GM18907 (cell line): Measurements from ENCODE around the gene PLAC8.
A peak's percentile ranks its signal among the peaks of the same experiment; 100 is the strongest.
"Not testable (repeated sequence)": the region's sequence is repeated elsewhere in the genome, so short reads cannot be mapped to it uniquely, and the experiment has no call there.

ENCODE experiments used
- ATAC-seq: cut with Tn5 transposase; IDR thresholded peaks from one replicate; pipeline ENCODE4 v1.9.1; 2021; ENCODE audit warnings: mild to moderate bottlenecking, moderate library complexity; ENCODE audit not compliant: unreplicated experiment

Gene PLAC8

DNA sequence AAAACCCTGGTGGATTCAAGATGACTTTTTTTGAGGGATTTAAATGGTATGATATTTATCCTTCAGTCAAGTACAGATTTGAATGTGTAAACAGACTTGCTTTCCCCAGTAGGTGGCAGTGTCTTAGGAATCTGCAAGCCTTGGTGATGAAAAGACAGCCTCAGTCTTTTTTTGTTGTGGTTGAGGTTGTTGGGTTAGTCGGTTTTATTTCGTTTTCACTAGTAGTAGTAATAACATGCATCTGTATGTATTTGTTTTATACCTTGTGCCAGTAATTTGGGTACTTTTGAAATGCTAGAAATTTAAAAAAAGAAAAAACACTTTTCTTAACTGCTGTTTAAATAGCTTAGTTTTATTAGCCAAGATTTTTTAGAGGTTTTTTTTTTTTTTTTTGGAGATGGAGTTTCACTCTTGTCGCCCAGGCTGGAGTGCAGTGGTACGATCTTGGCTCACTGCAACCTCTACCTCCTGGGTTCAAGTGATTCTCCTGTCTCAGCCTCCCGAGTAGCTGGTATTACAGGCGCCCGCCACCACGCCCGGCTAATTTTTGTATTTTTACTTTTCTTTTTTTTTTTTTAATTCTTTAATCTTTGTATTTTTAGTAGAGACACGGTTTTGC, 40.3 kb downstream of the PLAC8 start:
- peak; percentile 90 for ATAC-seq

DNA sequence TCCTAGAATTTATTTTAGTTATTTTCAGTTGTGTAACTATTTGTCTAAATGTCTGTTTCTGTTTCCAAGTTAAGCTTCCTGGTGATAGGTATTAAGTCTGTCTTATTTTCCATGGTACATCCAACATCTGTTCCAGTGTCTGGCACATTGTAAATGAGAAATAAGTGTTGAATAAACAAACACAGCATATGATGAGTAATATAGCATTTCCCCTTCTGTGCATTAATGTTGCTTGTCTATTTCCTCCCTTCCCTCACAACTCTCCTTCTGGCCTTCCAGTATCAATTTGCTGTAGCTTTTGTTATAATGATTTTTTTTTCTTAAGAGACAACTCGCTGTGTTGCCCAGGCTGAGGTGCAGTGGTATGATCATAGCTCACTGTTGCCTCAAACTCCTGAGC, 43.4 kb downstream of the PLAC8 start:
- ATAC-seq = no peak

DNA sequence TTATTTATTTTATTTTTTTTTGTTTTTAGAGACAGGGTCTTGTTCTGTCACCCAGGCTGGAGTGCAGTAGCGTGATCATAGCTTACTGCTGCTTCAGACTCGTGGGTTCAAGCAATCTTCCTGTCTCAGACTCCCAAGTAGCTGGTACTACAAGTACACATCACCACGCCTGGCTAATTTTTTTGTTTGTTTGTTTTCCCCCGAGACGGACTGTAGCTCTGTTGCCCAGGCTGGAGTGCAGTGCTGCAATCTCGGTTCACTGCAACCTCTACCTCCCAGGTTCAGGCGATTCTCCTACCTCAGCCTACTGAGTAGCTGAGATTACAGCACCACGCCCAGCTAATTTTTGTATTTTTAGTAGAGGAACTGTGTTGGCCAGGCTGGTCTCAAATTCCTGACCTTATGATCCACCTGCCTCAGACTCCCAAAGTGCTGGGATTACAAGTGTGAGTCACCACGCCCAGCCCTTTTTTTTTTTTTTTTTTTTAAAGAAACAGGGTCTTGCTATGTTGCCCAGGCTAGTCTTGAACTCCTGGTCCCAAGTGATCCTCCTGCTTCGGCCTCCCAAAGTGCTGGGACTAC, 47.4 kb downstream of the PLAC8 start:
- ATAC-seq = no peak

DNA sequence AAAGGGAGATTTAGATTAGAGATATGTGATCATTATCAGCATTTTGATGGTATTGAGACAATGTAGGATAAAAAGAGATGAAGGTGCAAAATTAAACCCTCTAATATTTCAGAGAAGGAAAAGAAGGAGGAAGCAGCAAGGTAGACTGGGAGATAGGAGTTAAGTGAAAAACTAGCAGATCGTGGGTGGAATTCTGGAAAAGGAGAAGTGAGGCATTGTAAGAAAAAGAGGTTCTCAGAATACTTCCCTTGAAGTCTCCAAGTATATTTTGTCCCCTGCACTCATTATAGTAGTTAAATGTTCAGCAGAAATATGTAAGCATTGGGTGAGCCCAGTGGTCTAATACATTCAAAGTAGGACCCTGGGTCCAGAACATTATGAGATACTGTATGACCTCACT, 49.3 kb downstream of the PLAC8 start:
- ATAC-seq = no peak

DNA sequence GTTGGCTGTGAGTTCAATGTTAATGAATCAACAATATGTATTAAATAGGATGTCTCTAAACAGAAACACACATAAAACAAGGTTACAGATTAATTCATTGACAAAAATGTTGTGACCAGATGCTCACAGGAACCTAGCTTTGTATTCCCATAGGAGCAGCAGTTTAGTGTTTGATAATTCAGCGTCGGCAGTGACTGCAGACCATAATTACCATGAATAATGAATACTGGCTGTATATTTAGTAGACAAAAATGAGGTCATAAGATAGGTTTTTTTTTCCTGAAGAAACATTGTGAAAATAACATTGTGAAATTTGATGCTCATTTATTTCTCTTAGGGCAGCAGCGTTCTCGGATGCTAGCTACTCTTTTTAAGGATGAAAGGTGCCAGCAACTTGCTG, 51.8 kb downstream of the PLAC8 start:
- ATAC-seq = no peak

DNA sequence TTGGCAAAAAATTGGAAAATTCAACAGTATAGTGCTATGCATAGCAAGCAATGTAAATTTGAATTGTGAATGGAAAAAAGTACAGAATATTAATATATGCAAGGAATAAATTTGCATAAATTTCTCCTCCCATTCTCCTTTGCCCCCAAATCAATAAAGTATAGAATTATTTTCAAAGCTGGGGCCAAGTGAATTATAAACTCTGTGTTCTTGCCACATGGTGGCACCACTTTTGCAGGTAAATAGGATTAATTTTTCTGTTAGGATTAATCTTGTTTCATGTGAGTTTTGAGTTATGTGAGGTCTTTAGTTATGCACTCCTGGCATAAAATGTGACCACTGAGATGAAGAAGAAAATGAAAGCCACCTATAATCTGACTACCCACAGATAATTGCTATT, 59.6 kb downstream of the PLAC8 start:
- no peak for ATAC-seq

DNA sequence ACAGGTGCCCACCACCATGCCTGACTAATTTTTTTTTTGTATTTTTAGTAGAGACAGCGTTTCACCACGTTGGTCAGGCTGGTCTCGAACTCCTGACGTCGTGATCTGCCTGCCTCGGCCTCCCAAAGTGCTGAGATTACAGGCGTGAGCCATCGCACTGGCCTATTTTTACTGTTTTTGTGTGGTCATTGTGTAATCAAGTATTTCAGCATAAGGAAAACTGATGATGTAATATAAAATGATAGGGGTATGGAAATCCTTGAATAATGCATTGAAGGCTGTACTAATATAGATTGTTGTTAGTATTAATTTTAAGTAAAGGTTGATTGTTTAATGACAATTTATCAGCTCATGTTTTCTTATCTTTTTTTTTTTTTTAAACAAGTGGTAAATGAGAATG, 65.7 kb downstream of the PLAC8 start:
- ATAC-seq = not testable (repeated sequence)

DNA sequence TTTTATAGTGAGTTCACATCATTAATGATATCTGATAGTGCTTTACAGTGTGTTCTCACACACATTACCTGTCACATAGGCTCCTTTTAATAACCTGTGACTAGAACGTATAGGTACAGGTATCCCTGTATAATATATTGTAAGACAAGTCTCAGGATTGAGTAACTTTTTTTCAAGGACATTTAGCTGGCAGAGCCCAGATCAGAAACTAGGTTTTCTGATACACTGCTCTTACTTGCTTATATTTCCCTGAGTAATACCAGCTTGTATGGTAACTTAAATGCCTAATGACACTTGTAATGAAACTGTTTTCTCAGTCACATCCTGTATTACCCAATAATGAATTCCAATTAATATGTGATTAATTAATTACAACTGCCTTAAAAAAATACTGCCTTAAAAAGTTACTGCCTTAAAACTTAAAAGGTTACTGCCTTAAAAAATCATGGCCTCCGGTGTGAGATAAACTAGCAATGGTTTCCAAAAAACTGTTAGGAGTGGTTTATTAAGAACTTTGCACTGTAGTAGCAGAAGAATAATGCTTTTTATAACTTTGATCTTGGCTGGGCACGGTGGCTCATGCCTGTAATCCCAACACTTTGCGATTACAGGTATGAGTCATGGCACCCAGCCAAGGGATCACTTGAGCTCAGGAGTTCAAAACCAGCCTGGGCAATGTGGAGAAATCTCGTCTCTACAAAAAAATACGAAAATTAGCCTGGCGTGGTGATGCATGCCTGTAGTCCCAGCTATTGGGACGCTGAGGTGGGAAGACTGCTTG, 67.6 kb downstream of the PLAC8 start:
- ATAC-seq = no peak

DNA sequence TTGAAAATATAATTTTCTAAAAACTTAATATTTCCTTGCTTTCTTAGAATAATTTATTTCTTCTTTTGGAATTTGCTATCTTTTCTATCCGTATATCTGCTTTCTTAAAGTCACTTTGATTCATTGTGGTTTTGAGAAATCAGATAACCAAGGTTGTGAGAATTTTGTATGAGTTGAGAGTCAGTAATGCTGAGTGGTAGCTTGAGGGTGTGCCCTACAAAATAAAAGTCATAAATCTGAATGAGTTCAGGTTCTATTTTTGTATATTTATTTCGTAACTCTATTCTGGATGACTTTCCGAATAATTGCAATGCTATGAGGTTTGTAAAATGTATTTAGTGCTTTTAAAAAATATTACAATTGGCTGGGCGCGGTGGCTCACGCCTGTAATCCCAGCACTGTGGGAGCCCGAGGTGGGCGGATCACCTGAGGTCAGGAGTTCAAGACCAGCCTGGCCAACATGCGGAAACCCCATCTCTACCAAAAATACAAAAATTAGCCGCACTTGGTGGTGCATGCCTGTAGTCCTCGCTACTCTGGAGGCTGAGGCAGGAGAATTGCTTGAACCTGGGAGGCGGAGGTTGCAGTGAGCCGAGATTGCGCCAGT, 70.6 kb downstream of the PLAC8 start:
- ATAC-seq = no peak

DNA sequence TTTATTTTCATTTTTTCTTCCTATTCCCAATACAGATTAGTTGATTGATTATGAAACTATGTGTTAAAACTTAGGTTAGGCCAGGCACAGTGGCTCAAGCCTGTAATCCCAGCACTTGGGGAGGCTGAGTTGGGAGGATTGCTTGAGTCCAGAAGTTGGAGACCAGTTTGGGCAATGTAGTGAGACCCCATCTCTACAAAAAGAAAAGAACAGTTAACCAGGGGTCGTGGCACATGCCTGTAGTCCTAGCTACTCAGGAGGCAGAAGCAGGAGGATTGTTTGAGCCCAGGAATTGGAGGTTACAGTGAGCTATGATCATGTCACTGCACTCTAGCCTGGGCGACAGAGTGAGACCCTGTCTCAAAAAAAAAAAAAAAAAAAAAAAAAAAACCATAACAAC, 71.4 kb downstream of the PLAC8 start:
- ATAC-seq = not testable (repeated sequence)

DNA sequence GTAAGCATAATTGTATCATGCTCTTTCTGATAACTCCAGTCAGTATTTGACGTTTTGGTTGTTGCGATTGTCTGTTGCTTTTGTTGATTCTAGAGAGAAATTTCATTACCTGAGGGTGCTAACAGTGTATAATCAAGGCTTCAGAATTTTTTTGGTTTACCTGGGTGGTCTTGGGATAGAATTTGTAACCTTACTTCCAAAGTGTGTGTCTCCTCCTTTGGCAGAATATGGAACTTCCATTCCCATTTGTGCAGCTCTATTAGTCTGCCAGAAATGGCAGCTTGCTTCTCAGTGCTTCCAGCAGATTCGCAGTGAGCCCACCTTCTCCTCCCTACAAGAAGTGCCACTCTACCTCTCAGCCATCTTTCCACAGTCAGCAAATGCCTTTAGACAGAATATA, 74.3 kb downstream of the PLAC8 start:
- ATAC-seq = no peak
